ENCODE measurements around the gene NKRF. TPM values are rescaled to one million over a fixed set of nuclear protein-coding genes. Genes with fewer than 3 reads are reported as not detected.

NKRF gene
- total RNA-seq, 2 experiments from 2014 or later, result 10.7 to 20.7 TPM

DNA sequence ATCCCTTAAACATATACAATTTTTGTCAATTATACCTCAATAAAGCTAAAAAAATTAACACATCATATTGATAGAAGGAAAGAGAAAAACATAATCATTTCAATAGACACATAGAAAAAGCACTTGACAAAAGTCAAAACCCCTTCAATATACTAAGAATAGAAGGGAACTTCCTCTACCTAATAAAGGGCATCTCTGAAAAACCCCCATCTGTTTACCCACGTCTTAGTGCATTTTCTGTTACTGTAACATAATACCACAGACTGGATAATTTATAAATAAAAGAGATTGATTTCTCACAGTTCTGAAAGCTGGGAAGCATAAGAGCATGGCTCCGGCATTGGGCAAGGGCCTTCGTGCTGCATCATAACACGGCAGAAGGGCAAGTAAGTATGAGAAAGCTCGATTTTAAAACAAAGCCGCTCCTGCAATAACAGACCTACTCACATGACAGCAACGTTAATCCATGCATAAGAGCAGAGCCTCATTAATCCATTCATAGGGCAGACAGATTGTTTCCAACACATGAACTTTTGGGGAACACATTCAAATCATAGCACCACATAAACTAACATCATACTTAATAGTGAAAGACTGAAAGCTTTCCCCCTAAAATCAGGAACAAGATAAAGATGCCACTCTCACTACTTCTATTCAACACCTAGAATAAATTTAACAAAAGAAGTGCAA is 56.8 kb downstream of the NKRF start:
- H3K4me1 ChIP-seq (ENCODE audit: insufficient read depth, low read length, poor library complexity, severe bottlenecking), result peaks cover 18% of the 10 kb centered on the region
- no peak overlapping the region for H2AFZ ChIP-seq (ENCODE audit: low read length)
- H3K9me3 ChIP-seq (ENCODE audit: low read length), result no peaks in the 10 kb centered on the region
- no peak for TF ChIP-seq EZH2phosphoT487 (IDR thresholded peaks at IDR 0.05; ENCODE audit: borderline replicate concordance, low read depth, low read length)
- TF ChIP-seq, protein P1, sequence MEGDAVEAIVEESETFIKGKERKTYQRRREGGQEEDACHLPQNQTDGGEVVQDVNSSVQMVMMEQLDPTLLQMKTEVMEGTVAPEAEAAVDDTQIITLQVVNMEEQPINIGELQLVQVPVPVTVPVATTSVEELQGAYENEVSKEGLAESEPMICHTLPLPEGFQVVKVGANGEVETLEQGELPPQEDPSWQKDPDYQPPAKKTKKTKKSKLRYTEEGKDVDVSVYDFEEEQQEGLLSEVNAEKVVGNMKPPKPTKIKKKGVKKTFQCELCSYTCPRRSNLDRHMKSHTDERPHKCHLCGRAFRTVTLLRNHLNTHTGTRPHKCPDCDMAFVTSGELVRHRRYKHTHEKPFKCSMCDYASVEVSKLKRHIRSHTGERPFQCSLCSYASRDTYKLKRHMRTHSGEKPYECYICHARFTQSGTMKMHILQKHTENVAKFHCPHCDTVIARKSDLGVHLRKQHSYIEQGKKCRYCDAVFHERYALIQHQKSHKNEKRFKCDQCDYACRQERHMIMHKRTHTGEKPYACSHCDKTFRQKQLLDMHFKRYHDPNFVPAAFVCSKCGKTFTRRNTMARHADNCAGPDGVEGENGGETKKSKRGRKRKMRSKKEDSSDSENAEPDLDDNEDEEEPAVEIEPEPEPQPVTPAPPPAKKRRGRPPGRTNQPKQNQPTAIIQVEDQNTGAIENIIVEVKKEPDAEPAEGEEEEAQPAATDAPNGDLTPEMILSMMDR (conservative IDR thresholded peaks at IDR 0.05; ENCODE audit: low read length), result no peak
- CTCF ChIA-PET (ENCODE audit: unreplicated experiment), result no interaction called here
- POLR2A ChIA-PET, result interaction anchor here (0.6 kb wide), 1 partner anchor 37 kb away, joined by 3 read pairs; no protein-coding TSS in a partner anchor
- H3K79me2 ChIP-seq (ENCODE audit: insufficient read depth, low read depth, low read length), result peaks cover 5% of the 10 kb centered on the region; the same call in 1 of the 2 replicates
- H4K20me1 ChIP-seq (ENCODE audit: insufficient read depth, low read length), result no peaks in the 10 kb centered on the region
- peak; percentile 4 for DNase-seq (ENCODE audit: low spot score)
- BruUV-seq (replicated peaks), result no TSS peak
- peak overlapping the region; percentile 43 for H3K4me2 ChIP-seq (ENCODE audit: low read length)
- no peaks in the 10 kb centered on the region for H3K9me2 ChIP-seq (ENCODE audit: insufficient read depth, low read length)
- H3K36me3 ChIP-seq (ENCODE audit: insufficient read depth, low read length), result peaks cover 10% of the 10 kb centered on the region; the same call in 1 of the 2 replicates
- intact Hi-C loops (cut with micrococcal nuclease; ENCODE audit: unreplicated experiment), result no loop called here
- peak overlapping the region; percentile 18 for H3K4me3 ChIP-seq (ENCODE audit: low read depth, low read length, poor library complexity, severe bottlenecking)
- no peak overlapping the region for H3K27ac ChIP-seq (ENCODE audit: low read depth, low read length, poor library complexity, severe bottlenecking)

DNA sequence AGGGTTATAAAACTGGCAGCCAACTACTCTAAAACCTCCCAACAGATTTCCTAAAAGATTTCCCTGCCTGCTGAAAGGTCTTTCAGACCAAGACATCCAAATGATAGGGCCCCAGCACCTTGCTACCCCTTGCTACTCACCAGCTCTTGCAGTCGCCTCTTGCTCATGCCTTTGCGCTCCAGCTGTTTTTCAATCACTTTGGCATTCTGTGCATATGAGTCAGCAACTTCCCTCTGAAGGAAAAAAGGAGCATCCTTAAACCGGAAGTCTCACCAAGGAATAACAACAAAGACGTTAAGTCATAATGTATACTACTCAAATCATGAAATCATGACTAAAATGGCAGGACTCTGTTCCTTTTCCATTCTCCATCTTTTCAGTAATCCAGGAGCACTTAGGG is 65.0 kb downstream of the NKRF start:
- no peaks in the 10 kb centered on the region for H3K9me2 ChIP-seq (ENCODE audit: insufficient read depth, low read length)
- POLR2A ChIA-PET, result no interaction called here

DNA sequence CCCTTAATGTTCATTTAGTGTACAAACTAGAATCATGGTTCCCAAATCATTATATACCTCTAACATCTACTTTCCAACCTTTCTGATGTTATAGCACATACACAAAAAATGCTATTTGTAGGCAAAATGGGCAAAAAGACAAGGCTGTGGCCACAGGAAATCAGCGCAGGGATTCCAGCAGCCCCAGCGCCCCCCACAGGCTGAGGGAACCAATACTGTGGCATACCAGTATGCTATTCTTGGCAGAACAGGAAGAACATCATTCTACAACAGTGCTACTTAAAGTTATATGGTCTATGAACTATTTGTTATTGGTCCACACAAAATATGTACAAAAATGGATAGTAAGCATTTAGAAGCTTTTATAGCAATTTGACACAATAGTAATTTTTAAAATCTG is 66.4 kb downstream of the NKRF start:
- Histone ChIP-seq H3K9me2 (ENCODE audit: insufficient read depth, low read length) (no peaks in the 10 kb centered on the region), H3K27ac (ENCODE audit: low read depth, low read length, poor library complexity, severe bottlenecking) (no peak overlapping the region), H3K9me3 (ENCODE audit: low read length) (no peaks in the 10 kb centered on the region), H2AFZ (ENCODE audit: low read length) (no peak overlapping the region), H3K79me2 (ENCODE audit: insufficient read depth, low read depth, low read length) (no peaks in the 10 kb centered on the region), H3K4me2 (ENCODE audit: low read length) (no peak overlapping the region), H3K36me3 (ENCODE audit: insufficient read depth, low read length) (peaks cover 15% of the 10 kb centered on the region), H3K4me1 (ENCODE audit: insufficient read depth, low read length, poor library complexity, severe bottlenecking) (peaks cover 6% of the 10 kb centered on the region), H3K4me3 (ENCODE audit: low read depth, low read length, poor library complexity, severe bottlenecking) (no peak overlapping the region), H4K20me1 (ENCODE audit: insufficient read depth, low read length) (no peaks in the 10 kb centered on the region)
- BruUV-seq (replicated peaks), result no TSS peak
- POLR2A ChIA-PET, result no interaction called here
- DNase-seq (ENCODE audit: low spot score), result peak; percentile 11
- CTCF ChIA-PET (ENCODE audit: unreplicated experiment), result no interaction called here
- intact Hi-C loops (cut with micrococcal nuclease; ENCODE audit: unreplicated experiment), result no loop called here
- TF ChIP-seq EZH2phosphoT487 (IDR thresholded peaks at IDR 0.05; ENCODE audit: borderline replicate concordance, low read depth, low read length), result no peak
- TF ChIP-seq, protein P1 (conservative IDR thresholded peaks at IDR 0.05; ENCODE audit: low read length), result peak; percentile 66

More for the DNA sequence above, 65.0 kb downstream of the NKRF start:
- H3K36me3 ChIP-seq (ENCODE audit: insufficient read depth, low read length), result peaks cover 15% of the 10 kb centered on the region
- TF ChIP-seq, protein P1 (conservative IDR thresholded peaks at IDR 0.05; ENCODE audit: low read length), result no peak
- no peak for TF ChIP-seq EZH2phosphoT487 (IDR thresholded peaks at IDR 0.05; ENCODE audit: borderline replicate concordance, low read depth, low read length)
- no peak overlapping the region for H3K4me3 ChIP-seq (ENCODE audit: low read depth, low read length, poor library complexity, severe bottlenecking)
- BruUV-seq (replicated peaks), result no TSS peak
- H3K4me1 ChIP-seq (ENCODE audit: insufficient read depth, low read length, poor library complexity, severe bottlenecking), result peaks cover 6% of the 10 kb centered on the region
- CTCF ChIA-PET (ENCODE audit: unreplicated experiment), result no interaction called here
- intact Hi-C loops (cut with micrococcal nuclease; ENCODE audit: unreplicated experiment), result no loop called here
- no peaks in the 10 kb centered on the region for H3K79me2 ChIP-seq (ENCODE audit: insufficient read depth, low read depth, low read length)
- no peak for DNase-seq (ENCODE audit: low spot score)
- H3K9me3 ChIP-seq (ENCODE audit: low read length), result no peaks in the 10 kb centered on the region
- H3K27ac ChIP-seq (ENCODE audit: low read depth, low read length, poor library complexity, severe bottlenecking), result no peak overlapping the region
- no peaks in the 10 kb centered on the region for H4K20me1 ChIP-seq (ENCODE audit: insufficient read depth, low read length)
- no peak overlapping the region for H3K4me2 ChIP-seq (ENCODE audit: low read length)
- H2AFZ ChIP-seq (ENCODE audit: low read length), result no peak overlapping the region

Data from OCI-LY7 (cell line).